Measurements from ENCODE around the gene SHANK3.

SHANK3 gene

DNA sequence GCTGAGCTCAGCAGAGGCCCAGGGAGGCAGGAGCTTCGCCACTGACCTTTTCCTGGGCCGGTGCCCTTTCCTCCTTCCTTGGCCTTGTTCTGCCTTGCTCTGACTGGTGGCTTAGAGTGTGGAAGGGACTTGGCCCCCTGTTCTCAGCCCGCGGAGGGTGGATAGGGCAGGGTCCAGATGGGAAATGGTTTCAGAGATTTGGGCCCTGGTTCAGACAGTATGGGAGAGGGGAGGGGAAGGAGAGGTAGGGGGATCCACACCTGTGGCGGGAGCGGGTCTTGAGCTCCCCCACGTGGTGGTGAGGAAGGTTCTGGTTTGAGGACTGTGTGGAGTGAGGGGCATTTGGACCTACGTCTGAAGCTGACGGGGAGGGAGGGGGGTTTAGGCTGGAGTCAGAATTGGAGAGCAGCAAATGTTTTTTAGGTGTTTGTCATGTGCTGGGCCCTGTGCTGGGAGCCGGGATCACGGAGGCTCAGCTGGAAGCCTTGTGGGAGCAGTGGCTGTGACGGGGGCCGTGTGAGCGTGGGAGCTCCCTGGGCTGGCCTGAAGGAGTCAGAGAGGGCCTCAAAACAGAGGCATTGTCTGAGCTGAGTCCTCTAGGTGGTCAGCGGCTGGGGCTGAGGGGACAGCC lies 27.2 kb downstream of the SHANK3 start:
- no peak for DNase-seq (ENCODE audit: low spot score)

- DNase-seq (ENCODE audit: low spot score), result no peak
Observed at GRCh38 chr22:50700387-50701075, 27.9 kb downstream of the SHANK3 start.

GRCh38 chr22:50701076-50701419 lies 28.4 kb downstream of the SHANK3 start:
- no peak for DNase-seq (ENCODE audit: low spot score)

- no peak for DNase-seq (ENCODE audit: low spot score)
Observed at GRCh38 chr22:50701428-50702154, 29.0 kb downstream of the SHANK3 start.

DNA sequence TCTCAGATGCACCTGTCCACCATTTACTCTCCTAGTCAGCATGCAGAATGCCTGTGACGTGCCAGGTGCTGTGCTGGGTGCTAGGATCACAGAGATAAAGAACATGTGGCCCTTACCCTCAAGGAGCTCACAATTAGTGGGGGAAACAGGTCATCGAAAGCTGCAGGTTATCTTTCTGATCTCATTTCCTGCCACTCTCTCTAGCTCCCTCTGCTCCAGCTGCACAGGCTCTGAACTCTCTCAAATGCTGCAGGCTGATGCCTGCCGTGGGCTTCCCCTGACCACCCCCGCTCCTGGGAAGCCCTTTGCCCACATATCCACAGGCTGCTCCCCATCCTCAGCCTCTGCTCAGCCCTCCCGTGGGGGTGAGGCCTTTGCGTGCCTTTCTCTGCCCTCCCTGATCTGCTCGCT lies 29.6 kb downstream of the SHANK3 start:
- no peak for DNase-seq (ENCODE audit: low spot score)

- DNase-seq (ENCODE audit: low spot score), result no peak
Observed at GRCh38 chr22:50702821-50703725, 30.4 kb downstream of the SHANK3 start.

- no peak for DNase-seq (ENCODE audit: low spot score)
Observed at GRCh38 chr22:50703726-50704509, 31.3 kb downstream of the SHANK3 start.

GRCh38 chr22:50704510-50705218 lies 32.0 kb downstream of the SHANK3 start:
- DNase-seq (ENCODE audit: low spot score), result no peak

DNA sequence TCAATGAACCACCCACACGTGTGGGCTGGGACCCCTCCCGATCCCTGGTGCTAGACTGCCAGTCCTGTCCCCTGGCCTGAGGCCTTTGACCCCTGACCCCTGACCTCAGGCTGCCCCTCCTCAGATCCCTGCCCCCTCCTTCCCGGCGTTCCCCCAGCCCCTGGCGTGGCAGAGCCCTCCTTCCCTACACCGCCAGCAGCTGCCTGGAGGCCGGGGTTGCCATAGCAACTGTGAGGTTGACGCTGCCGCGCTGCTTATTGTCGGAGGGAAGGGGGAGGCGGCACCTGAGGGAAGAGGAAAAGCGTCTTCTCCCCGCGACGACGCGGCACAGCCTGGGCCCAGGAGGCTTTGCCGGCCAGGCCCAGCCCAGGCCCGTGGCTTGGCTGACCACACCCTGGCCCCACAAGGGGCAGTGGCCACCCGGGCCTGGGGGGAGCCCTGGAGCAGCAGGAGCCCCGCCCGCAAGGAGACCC lies 32.6 kb downstream of the SHANK3 start:
- DNase-seq (ENCODE audit: low spot score), result no peak

DNA sequence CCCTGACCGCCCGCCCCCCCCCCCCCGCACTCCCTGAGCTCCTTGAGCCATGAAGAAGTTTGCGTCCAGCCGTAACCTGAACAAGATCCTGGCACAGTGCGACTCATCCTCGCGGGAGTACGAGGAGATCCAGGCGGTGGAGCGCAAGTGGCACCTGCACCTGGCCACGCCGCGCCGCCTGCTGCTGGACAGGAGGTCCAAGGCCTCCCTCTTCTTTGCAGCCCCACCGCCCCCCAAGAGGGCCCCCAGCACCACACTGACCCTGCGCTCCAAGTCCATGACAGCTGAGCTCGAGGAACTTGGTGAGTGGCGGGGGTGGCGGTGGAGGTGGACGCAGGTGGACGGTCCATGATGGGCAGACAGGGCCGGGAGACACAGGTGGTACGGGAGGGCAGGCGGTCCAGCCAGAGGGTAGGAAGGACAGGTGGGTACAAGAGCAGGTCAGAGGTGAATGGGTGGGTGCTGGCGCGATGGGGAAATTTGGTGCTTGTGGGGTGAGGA lies 33.3 kb downstream of the SHANK3 start:
- no peak for DNase-seq (ENCODE audit: low spot score)

GRCh38 chr22:50706481-50707125 lies 34.0 kb downstream of the SHANK3 start:
- no peak for DNase-seq (ENCODE audit: low spot score)

GRCh38 chr22:50708474-50708873 lies 35.9 kb downstream of the SHANK3 start:
- DNase-seq (ENCODE audit: low spot score), result no peak

GRCh38 chr22:50708996-50709395 lies 36.4 kb downstream of the SHANK3 start:
- no peak for DNase-seq (ENCODE audit: low spot score)

- no peak for DNase-seq (ENCODE audit: low spot score)
Observed at GRCh38 chr22:50710221-50710620, 37.6 kb downstream of the SHANK3 start.

DNA sequence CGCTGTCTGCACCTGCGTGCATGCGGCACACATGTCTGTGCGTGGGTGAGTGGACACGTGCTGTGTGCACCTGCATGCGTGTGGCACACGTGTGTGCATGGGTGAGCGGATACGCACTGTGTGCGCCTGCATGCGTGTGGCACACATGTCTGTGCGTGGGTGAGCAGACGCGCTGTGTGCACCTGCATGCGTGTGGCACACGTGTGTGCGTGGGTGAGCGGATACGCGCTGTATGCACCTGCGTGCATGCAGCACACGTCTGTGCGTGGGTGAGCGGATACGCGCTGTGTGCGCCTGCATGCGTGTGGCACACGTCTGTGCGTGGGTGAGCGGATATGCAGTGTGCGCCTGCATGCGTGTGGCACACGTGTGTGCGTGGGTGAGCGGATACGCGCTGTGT lies 38.3 kb downstream of the SHANK3 start:
- no peak for DNase-seq (ENCODE audit: low spot score)

- no peak for DNase-seq (ENCODE audit: low spot score)
Observed at GRCh38 chr22:50711446-50712340, 39.1 kb downstream of the SHANK3 start.

- no peak for DNase-seq (ENCODE audit: low spot score)
Observed at GRCh38 chr22:50712341-50713007, 39.9 kb downstream of the SHANK3 start.

- no peak for DNase-seq (ENCODE audit: low spot score)
Observed at GRCh38 chr22:50713008-50713385, 40.4 kb downstream of the SHANK3 start.

All from CD4-positive, alpha-beta T cell treated with Interleukin-6 at 100 ng/mL for 8 hours (primary cell).